Measurements from ENCODE around the gene ARFGAP2.

ARFGAP2 gene

GRCh38 chr11:47178316-47178715, 1.6 kb upstream of the ARFGAP2 start:
- TF ChIP-seq CTCF (conservative IDR thresholded peaks at IDR 0.05; ENCODE audit: control insufficient read depth, insufficient read depth, low read depth, low read length), result no peak
- DNase-seq (ENCODE audit: low read depth), result no peak

GRCh38 chr11:47177846-47178245, 1.2 kb upstream of the ARFGAP2 start:
- DNase-seq (ENCODE audit: low read depth), result no peak
- no peak for TF ChIP-seq CTCF (conservative IDR thresholded peaks at IDR 0.05; ENCODE audit: control insufficient read depth, insufficient read depth, low read depth, low read length)
- no peak overlapping the region for H3K4me3 ChIP-seq (ENCODE audit: control insufficient read depth, low read depth, low read length)

More at GRCh38 chr11:47178316-47178715, 1.6 kb upstream of the ARFGAP2 start:
- no peak overlapping the region for H3K4me3 ChIP-seq (ENCODE audit: control insufficient read depth, low read depth, low read length)

- peak; percentile 66 for TF ChIP-seq CTCF (conservative IDR thresholded peaks at IDR 0.05; ENCODE audit: control insufficient read depth, insufficient read depth, low read depth, low read length)
- peak; percentile 83 for DNase-seq (ENCODE audit: low read depth)
- H3K4me3 ChIP-seq (ENCODE audit: control insufficient read depth, low read depth, low read length), result peak overlapping the region; percentile 62
Observed at GRCh38 chr11:47177229-47177845, 658 bp upstream of the ARFGAP2 start.

GRCh38 chr11:47175746-47176327, 842 bp downstream of the ARFGAP2 start:
- no peak for TF ChIP-seq CTCF (conservative IDR thresholded peaks at IDR 0.05; ENCODE audit: control insufficient read depth, insufficient read depth, low read depth, low read length)
- peak overlapping the region; percentile 97 for H3K4me3 ChIP-seq (ENCODE audit: control insufficient read depth, low read depth, low read length)
- no peak for DNase-seq (ENCODE audit: low read depth)

GRCh38 chr11:47172740-47173336, 3.8 kb downstream of the ARFGAP2 start:
- DNase-seq (ENCODE audit: low read depth), result no peak
- no peak for TF ChIP-seq CTCF (conservative IDR thresholded peaks at IDR 0.05; ENCODE audit: control insufficient read depth, insufficient read depth, low read depth, low read length)
- no peak overlapping the region for H3K4me3 ChIP-seq (ENCODE audit: control insufficient read depth, low read depth, low read length)

- no peak for TF ChIP-seq CTCF (conservative IDR thresholded peaks at IDR 0.05; ENCODE audit: control insufficient read depth, insufficient read depth, low read depth, low read length)
- DNase-seq (ENCODE audit: low read depth), result no peak
Observed at GRCh38 chr11:47171856-47172255, 4.8 kb downstream of the ARFGAP2 start.

More at GRCh38 chr11:47171856-47172255, 4.8 kb downstream of the ARFGAP2 start:
- H3K4me3 ChIP-seq (ENCODE audit: control insufficient read depth, low read depth, low read length), result no peak overlapping the region
